Coronary artery (tissue), 2 donors: ENCODE results near the gene HECTD4.

Source experiments
- DNase-seq: peaks from one replicate; pipeline ENCODE4 v3.0.0-alpha.2; 2017; ENCODE audit warnings: low spot score
- H3K27ac ChIP-seq, 2 donors: fragments of 200-600 bp; sonication (generic); one replicate each; pipeline ENCODE4 v1.5.1; 2016 to 2019
- H3K4me3 ChIP-seq: fragments of 200-600 bp; sonication (generic); 2 replicates; pipeline ENCODE4 v1.5.1; 2016; ENCODE audit warnings: mild to moderate bottlenecking, moderate library complexity
- TF ChIP-seq, protein P1 (sequence below): fragments of 200-600 bp; sonication (generic); IDR thresholded peaks from one replicate; pipeline ENCODE4 v1.5.1; 2019; ENCODE audit warnings: antibody characterized with exemption

Gene HECTD4

DNA sequence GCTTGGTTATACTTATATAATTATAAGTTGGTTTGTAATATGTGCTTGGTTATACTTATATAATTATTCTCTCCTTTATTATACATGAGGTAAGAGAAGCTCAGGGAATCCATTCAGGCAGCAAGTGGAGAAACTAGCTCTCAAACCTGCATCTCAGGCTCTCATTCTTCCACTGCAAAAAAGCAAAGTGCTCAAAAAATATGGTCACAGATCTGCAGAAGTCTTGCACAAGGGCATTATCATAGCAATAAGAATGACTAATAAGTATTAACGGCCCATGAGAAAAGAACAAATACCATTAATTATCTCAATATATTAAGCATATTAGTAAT, 257.3 kb downstream of the HECTD4 start:
- H3K4me3 ChIP-seq: peak overlapping the region; percentile 76
- TF ChIP-seq, protein P1, sequence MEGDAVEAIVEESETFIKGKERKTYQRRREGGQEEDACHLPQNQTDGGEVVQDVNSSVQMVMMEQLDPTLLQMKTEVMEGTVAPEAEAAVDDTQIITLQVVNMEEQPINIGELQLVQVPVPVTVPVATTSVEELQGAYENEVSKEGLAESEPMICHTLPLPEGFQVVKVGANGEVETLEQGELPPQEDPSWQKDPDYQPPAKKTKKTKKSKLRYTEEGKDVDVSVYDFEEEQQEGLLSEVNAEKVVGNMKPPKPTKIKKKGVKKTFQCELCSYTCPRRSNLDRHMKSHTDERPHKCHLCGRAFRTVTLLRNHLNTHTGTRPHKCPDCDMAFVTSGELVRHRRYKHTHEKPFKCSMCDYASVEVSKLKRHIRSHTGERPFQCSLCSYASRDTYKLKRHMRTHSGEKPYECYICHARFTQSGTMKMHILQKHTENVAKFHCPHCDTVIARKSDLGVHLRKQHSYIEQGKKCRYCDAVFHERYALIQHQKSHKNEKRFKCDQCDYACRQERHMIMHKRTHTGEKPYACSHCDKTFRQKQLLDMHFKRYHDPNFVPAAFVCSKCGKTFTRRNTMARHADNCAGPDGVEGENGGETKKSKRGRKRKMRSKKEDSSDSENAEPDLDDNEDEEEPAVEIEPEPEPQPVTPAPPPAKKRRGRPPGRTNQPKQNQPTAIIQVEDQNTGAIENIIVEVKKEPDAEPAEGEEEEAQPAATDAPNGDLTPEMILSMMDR: no peak
- H3K27ac ChIP-seq: no peak overlapping the region
- DNase-seq: no peak

DNA sequence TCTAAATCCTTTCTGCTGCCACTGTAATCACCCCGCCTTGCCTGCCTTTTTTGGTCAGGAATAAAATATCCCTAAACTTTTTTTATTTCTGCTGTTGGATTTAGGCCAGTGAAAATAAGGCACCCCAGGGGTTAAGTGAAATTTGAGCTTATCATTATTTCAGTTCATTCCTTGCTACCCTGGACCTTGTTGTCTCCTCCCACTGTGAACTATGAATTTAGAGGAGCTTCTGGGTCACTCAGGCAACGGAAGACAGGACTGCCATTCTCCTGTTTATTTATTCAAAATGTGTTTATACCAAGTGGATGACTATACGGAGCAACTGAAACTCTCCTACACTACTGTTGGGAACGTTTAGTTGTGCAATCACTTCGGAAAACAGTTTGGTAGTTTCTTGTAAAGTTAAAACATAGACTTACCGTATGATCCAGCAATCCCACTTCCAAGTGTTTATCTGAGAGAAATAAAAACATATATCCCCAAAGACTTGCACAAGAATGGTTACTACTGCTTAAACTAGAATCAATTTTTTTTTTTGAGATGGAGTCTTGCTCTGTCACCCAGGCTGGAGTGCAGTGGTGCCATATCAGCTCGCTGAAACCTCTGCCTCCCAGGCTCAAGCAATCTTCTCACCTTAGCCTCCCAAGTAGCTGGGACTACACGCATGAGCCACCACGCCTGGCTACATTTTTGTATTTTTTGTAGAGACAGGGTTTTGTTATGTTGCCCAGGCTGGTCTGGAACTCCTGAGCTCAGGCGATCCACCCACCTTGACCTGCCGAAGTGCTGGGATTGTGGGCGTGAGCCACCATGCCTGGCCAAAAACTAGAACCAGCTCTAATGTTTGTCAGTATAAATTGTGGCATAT, 259.2 kb downstream of the HECTD4 start:
- no peak overlapping the region for H3K4me3 ChIP-seq
- peak overlapping the region; percentile 77 to 86 for H3K27ac ChIP-seq
- DNase-seq: no peak
- TF ChIP-seq, protein P1: no peak

DNA sequence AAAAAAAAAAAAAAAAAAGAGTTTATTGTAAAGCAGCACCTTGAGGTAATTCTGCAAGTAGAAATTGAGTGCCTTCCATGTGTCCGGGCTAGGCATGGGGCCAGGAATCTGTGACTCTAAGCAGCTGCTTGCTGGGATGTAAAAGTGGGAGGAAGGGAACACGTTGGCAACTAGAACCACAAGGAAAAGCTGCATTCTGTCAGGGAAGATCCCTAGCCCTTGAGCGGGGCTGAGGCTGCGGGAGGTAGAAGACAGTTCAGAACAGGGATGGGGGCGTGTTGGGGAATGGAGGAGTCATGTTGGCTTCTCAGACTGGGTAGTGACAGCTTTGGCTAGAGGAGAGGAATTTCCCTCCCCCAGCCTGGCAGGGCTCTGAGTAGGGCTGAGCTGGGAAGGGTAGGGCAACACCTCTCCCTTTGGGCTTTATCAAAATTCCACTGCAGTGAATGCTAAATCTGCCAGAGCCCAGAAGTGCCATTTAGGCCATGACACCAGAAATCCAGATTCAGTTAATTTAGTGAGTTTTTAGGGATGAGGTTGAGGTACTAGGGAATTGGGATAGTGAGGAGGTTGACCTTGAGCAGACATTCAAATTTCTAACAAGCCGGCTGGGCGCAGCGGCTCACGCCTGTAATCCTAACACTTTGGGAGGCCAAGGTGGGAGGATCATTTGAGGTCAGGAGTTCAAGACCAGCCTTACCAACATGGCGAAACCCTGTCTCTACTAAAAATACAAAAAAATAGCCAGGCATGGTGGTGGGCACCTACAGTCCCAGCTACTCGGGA, 260.3 kb downstream of the HECTD4 start:
- H3K4me3 ChIP-seq: no peak overlapping the region
- peak; percentile 81 for DNase-seq
- H3K27ac ChIP-seq: peak overlapping the region; percentile 77 to 86
- TF ChIP-seq, protein P1: no peak

DNA sequence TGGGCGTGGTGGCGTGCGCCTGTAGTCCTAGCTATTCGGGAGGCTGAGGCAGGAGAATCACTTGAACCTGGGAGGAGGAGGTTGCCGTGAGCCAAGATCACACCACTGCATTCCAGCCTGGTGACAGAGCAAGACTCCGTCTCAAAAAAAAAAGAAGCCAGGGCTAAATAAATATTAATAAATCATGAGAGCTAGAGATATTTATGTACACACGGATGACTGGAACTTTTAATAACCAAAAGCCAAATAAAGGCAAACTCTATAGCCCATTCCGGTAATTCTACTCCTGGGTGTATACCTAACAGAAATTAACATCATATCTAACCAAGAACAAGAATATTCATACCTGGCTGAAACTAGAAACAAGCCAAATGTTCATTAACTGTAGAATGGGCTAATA, 264.5 kb downstream of the HECTD4 start:
- no peak for DNase-seq
- Histone ChIP-seq H3K27ac (no peak overlapping the region), H3K4me3 (no peak overlapping the region)
- TF ChIP-seq, protein P1: no peak

DNA sequence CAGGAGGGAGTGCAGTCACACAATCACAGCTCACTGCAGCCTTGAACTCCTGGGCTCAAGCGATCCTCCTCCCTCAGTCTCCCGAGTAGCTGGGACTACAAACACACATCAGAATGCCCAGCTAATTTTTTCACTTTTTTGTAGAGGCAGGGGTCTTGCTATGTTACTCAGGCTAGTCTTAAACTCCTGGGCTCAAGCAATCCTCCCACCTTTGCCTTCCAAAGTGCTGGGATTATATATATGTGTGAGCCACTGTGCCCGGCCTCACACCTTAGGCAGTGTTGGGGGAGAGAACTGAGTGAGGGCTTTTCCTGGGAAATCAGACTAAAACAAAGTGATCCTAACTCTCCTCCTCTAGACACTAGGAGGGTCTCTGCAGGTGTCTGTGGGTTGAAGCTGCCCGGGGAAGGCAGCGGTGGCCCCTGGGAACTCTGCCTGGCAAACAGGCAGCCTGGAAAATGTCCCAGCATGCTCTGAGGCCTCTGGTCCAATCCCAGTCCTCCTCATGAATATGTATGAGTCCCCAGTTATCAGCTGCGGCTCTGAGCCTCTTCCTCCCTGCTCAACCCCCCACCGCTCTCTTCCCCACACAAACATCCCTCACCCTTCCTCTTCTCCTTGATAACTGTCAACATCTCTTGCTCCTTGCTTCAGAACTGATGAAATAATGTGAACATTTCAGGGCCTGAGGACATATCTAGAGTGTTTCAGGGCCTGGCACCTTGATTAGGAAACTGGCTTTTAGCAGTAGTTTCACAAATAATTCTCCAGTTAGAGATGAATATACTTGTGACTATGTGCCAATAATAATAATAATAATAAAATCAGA, 265.8 kb downstream of the HECTD4 start:
- Histone ChIP-seq H3K27ac (peak overlapping the region; percentile 31 to 84), H3K4me3 (peak overlapping the region; percentile 47)
- TF ChIP-seq, protein P1: no peak
- no peak for DNase-seq

DNA sequence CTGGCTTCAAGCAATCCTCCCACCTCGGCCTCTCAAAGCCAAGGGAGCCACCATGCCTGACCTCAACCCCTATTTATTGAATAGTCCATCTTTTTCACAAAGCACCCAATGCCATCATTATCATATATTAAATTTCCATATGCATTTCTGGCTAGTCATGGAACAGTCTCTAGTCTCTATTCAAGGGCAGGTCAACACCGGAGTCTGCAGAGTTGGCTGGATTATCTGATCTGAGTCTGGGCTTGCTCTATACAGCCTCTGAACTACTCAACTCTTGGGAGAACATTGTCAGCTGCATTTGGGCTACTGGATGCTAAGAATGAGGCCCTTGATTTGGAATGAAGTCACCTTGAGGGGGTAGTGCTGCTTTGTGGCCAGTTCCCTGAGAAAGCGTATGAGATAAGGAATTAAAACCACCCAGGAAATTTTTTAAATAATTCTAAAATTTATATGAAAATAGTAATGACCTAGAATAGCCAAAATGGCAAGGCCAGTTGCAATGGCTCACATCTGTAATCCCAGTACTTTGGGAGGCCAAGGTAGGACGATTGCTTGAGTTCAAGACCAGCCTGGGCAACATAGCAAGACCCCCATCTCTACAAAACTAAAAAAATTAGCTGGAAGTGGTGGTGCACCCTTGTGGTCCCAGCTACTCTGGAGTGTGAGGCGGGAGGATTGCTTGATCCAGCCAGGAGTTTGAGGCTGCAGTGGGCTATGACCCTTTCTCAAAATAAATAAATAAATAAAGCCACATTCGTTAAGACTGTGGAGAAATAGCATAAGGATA, 266.8 kb downstream of the HECTD4 start:
- H3K27ac ChIP-seq: no peak overlapping the region
- H3K4me3 ChIP-seq: no peak overlapping the region
- TF ChIP-seq, protein P1: no peak
- DNase-seq: no peak
